Uterus (tissue), 4 donors: ENCODE results near the gene CFAP74. TPM values are rescaled to one million over a fixed set of nuclear protein-coding genes. Genes with fewer than 3 reads are reported as not detected.

Experiments
- DNase-seq, 2 donors: peaks; one replicate each; pipeline ENCODE4 v3.0.0-alpha.2; 2019 to 2020
- H3K27ac ChIP-seq, 2 donors: fragments of 200-600 bp; sonication (generic); 1 replicate in 1 of 2; 2 replicates in 1 of 2; pipeline ENCODE4 v1.5.1; 2016 to 2018
- H3K27me3 ChIP-seq, 2 donors: fragments of 200-600 bp; sonication (generic); one replicate each; pipeline ENCODE4 v1.5.1; 2018 to 2019; ENCODE audit warnings: control low read depth in 1 of 2
- H3K36me3 ChIP-seq, 2 donors: fragments of 200-600 bp; sonication (generic); one replicate each; pipeline ENCODE4 v1.5.1; 2019; ENCODE audit warnings: control low read depth in 1 of 2
- H3K4me1 ChIP-seq, 2 donors: fragments of 200-600 bp; sonication (generic); one replicate each; pipeline ENCODE4 v1.5.1; 2018 to 2019; ENCODE audit warnings: control low read depth in 1 of 2
- H3K4me3 ChIP-seq, 2 donors: fragments of 200-600 bp; sonication (generic); 1 replicate in 1 of 2; 2 replicates in 1 of 2; pipeline ENCODE4 v1.5.1; 2018 to 2019; ENCODE audit warnings: mild to moderate bottlenecking in 1 of 2
- H3K9me3 ChIP-seq, 2 donors: fragments of 200-600 bp; sonication (generic); one replicate each; pipeline ENCODE4 v1.5.1; 2019; ENCODE audit warnings: control low read depth in 1 of 2
- POLR2A ChIP-seq, 2 donors: fragments of 450-650 bp; IDR thresholded peaks; one replicate each; pipeline ENCODE4 v1.6.1; 2016; ENCODE audit warnings: antibody characterized with exemption in 2 of 2, mild to moderate bottlenecking in 1 of 2, moderate library complexity in 1 of 2
- intact Hi-C: fragments of 100-400 bp; cut with DNase I; formaldehyde crosslinking; loops from one replicate; pipeline ENCODE4 v1.15.1; 2023; ENCODE audit warnings: low total_unique reads
- total RNA-seq, 4 donors: library from RNA; depleted of rRNA in 3 of 4; stranded (reverse); fragments of >200 nt in 3 of 4; gene quantifications; one replicate each; pipeline versions ENCODE4 v1.1.0 to v1.2.4, GENCODE V29; 2014 to 2023
- TF ChIP-seq, protein P1 (sequence below), 4 experiments: fragments of 200-600 bp in 2 of 4; fragments of 450-650 bp in 2 of 4; sonication (generic) in 2 of 4; IDR thresholded peaks; one replicate each; pipeline ENCODE4 v1.5.1; 2016 to 2019; ENCODE audit warnings: antibody characterized with exemption in 4 of 4, mild to moderate bottlenecking in 2 of 4, moderate library complexity in 1 of 4
- donor health status: DM: yes; HTN: yes; CAD: no.

CFAP74 gene
- total RNA-seq, 4 donors from 2014 or later, result 0.64 to 1.0 TPM; not detected in 2

DNA sequence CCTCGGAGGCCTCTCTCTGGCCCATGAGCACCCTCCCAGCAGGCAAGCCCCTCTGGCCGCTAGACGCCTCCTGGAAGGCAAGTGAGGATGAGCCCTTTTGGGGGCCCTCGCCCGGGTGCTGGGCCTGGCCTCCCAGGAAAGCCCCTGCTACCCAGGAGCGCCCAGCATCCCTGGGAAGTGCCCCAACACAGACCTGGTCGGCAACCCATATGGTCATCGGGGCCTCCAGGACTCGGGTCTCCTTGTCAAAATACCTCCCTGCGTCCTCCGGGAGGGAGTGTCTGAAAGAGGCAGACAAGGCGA lies 63.5 kb downstream of the CFAP74 start:
- no peak overlapping the region for H3K4me3 ChIP-seq
- H3K27ac ChIP-seq, result no peak overlapping the region
- H3K27me3 ChIP-seq, result no peaks in the 10 kb centered on the region
- H3K36me3 ChIP-seq, result no peaks in the 10 kb centered on the region
- DNase-seq, result no peak
- TF ChIP-seq, protein P1, sequence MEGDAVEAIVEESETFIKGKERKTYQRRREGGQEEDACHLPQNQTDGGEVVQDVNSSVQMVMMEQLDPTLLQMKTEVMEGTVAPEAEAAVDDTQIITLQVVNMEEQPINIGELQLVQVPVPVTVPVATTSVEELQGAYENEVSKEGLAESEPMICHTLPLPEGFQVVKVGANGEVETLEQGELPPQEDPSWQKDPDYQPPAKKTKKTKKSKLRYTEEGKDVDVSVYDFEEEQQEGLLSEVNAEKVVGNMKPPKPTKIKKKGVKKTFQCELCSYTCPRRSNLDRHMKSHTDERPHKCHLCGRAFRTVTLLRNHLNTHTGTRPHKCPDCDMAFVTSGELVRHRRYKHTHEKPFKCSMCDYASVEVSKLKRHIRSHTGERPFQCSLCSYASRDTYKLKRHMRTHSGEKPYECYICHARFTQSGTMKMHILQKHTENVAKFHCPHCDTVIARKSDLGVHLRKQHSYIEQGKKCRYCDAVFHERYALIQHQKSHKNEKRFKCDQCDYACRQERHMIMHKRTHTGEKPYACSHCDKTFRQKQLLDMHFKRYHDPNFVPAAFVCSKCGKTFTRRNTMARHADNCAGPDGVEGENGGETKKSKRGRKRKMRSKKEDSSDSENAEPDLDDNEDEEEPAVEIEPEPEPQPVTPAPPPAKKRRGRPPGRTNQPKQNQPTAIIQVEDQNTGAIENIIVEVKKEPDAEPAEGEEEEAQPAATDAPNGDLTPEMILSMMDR (IDR thresholded peaks at IDR 0.05), result no peak
- TF ChIP-seq POLR2A (IDR thresholded peaks at IDR 0.05), result no peak
- no peaks in the 10 kb centered on the region for H3K4me1 ChIP-seq
- intact Hi-C loops, result loop anchor here (5.0 kb wide), 1 partner anchor 107 kb away; no protein-coding TSS in a partner anchor
- no peaks in the 10 kb centered on the region for H3K9me3 ChIP-seq

DNA sequence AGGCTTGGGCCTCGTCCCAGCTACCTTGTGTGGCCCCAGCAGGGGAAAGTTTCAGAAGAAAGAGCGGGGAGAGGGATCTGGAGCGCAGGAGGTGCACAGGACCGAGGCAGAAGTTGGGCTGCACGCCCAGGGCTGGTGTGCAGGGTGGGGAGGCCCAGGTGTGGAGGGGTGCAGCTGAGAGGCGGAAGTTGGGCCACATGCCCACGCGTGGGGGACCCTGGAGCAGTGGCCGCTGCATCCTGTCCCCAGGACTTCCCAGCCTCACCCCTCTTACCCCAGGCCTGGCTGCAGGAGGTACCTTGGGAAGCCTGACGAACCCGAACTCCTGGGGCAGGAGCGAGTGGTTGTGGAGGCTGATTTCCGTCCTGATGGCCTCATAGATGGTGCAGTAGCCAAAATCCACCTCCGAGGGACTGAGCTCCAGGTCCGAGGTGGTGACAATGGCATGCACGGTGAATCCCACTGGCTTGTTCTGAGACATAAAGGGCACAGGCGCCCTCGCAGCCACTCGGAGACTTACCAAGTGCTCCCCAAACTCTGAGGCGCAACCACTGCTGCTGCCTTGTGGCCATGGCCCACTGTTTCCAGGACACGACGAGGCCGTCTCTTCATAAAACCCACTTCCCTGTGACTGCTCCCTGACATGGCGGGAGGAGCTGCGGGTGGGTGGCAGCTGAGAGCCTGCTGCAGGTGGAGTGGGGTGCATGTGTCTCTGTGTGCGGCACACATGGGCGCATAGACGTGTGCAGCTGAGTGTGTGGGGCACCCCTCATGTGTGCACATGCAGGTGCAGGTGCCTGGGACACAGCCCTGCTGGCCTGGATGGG lies 64.1 kb downstream of the CFAP74 start:
- no peaks in the 10 kb centered on the region for H3K36me3 ChIP-seq
- H3K27ac ChIP-seq, result no peak overlapping the region
- intact Hi-C loops, result loop anchor here (5.0 kb wide), 1 partner anchor 108 kb away; no protein-coding TSS in a partner anchor
- no peaks in the 10 kb centered on the region for H3K4me1 ChIP-seq
- no peak for DNase-seq
- H3K27me3 ChIP-seq, result no peaks in the 10 kb centered on the region
- H3K4me3 ChIP-seq, result no peak overlapping the region
- H3K9me3 ChIP-seq, result no peaks in the 10 kb centered on the region
- no peak for TF ChIP-seq POLR2A (IDR thresholded peaks at IDR 0.05)
- TF ChIP-seq, protein P1 (IDR thresholded peaks at IDR 0.05), result no peak

DNA sequence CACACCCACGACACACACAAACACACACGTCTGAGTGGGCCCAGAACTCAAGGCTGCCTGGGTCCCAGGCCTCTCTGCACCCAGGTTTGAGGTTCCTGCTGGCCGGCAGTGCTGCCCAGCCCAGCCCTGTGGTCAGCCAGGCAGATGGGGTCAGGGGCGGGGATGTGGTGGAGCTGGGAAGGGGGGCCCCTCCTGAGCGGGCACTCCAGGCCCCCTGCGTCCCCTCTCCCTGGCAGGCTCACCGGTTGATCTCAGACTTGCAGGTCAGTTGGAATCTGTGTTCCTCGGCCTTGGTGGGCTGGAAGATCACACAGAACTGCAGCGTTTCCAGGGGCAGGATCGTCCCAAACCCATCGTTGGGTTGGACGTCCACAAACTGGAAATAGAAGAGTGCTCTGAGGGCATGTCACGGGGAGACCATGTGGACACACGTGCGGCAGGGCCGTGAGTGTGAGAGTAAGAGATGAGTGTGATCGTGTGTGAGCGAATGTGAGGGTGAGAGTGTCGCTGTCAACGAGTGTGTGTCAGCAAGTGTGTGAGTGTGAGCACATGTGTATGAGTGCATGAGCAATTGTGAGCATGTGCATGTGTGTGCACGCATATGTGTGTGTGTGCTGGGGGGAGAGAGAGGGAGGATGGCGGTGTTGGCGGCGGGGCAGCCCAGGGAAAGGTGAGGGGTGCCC lies 64.8 kb downstream of the CFAP74 start:
- no peaks in the 10 kb centered on the region for H3K4me1 ChIP-seq
- no peak overlapping the region for H3K4me3 ChIP-seq
- no peak overlapping the region for H3K27ac ChIP-seq
- no peaks in the 10 kb centered on the region for H3K27me3 ChIP-seq
- TF ChIP-seq, protein P1 (IDR thresholded peaks at IDR 0.05), result no peak
- TF ChIP-seq POLR2A (IDR thresholded peaks at IDR 0.05), result no peak
- no peaks in the 10 kb centered on the region for H3K9me3 ChIP-seq
- no peak for DNase-seq
- no peaks in the 10 kb centered on the region for H3K36me3 ChIP-seq
- intact Hi-C loops, result no loop called here

DNA sequence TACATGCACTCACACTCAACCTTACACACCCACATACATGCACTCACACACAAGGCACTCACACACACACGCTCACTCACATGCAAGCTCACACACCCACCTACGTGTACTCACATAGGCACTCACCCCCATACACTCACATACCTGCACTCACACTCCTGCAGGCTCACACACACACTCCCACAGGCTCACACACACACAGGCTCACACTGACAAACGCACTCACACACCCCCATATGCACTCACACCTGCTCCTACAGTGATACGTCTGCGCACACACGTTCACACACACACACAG lies 65.4 kb downstream of the CFAP74 start:
- Histone ChIP-seq H3K27ac (no peak overlapping the region), H3K9me3 (no peaks in the 10 kb centered on the region), H3K4me3 (no peak overlapping the region), H3K4me1 (no peaks in the 10 kb centered on the region), H3K27me3 (no peaks in the 10 kb centered on the region), H3K36me3 (no peaks in the 10 kb centered on the region)
- no peak for TF ChIP-seq POLR2A (IDR thresholded peaks at IDR 0.05)
- TF ChIP-seq, protein P1 (IDR thresholded peaks at IDR 0.05), result no peak
- intact Hi-C loops, result no loop called here
- no peak for DNase-seq

DNA sequence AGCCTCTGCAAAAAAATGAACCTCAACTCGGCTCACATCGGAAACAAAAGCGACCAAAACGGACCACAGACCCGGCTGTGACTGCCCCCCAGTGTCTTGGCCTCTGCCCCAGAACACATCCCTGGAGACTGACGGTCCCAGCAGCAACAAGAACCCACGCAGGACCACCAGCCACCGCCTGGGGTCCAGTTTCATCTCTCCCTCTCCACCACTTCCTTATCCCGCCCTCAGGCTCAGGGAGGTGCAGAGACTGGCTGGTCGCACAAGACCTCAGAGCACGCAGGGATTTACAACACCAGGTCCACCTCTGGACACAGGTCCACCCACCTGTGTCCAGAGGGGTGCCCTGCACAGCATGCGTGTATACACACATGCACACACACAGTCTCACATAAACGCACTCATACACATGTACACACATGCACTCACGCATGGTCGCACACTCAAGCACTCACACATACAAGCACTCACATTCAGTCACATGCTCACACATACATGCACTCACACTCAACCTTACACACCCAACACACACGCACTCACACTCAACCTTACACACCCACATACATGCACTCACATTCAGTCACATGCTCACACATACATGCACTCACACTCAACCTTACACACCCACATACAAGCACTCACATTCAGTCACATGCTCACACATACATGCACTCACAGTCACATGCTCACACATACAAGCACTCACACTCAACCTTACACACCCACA lies 65.9 kb downstream of the CFAP74 start:
- Histone ChIP-seq H3K36me3 (no peaks in the 10 kb centered on the region), H3K27me3 (no peaks in the 10 kb centered on the region), H3K27ac (no peak overlapping the region), H3K4me1 (no peaks in the 10 kb centered on the region), H3K9me3 (no peaks in the 10 kb centered on the region), H3K4me3 (no peak overlapping the region)
- TF ChIP-seq POLR2A (IDR thresholded peaks at IDR 0.05), result no peak
- TF ChIP-seq, protein P1 (IDR thresholded peaks at IDR 0.05), result no peak
- intact Hi-C loops, result no loop called here
- DNase-seq, result no peak
